Measurements from ENCODE around the gene CNTRL.
A peak's percentile ranks its signal among the peaks of the same experiment; 100 is the strongest.
"Not testable (repeated sequence)": the region's sequence is repeated elsewhere in the genome, so short reads cannot be mapped to it uniquely, and the experiment has no call there.

CNTRL gene

GRCh38 chr9:121074370-121075250 is at the start of gene CNTRL:
TSS of gene CNTRL (plus strand) at chr9:121074955. CDS start at chr9:121088327, 13,372 bp downstream.
- no peaks in the 10 kb centered on the region for H3K36me3 ChIP-seq (ENCODE audit: control insufficient read depth in 1 of 2, insufficient read depth in 2 of 2, low read length in 2 of 2)
- H3K9ac ChIP-seq (ENCODE audit: low read depth in 1 of 2, low read length in 2 of 2) = peak within 1 kb of the TSS; percentile 58 to 67
- peak within 1 kb of the TSS; percentile 57 for H3K27ac ChIP-seq (ENCODE audit: low read depth, low read length)
- no peaks in the 10 kb centered on the region for H3K9me3 ChIP-seq (ENCODE audit: control insufficient read depth in 1 of 2, low read length in 2 of 2)
- peaks cover 8 to 21% of the 10 kb centered on the region in 2 donors for H3K4me1 ChIP-seq (ENCODE audit: control insufficient read depth in 1 of 2, insufficient read depth in 2 of 2, low read length in 2 of 2)
- peak within 1 kb of the TSS; percentile 79 to 85 for H3K4me3 ChIP-seq (ENCODE audit: low read depth in 1 of 2, low read length in 2 of 2)
- no peaks in the 10 kb centered on the region for H3K27me3 ChIP-seq (ENCODE audit: control insufficient read depth in 1 of 2, insufficient read depth in 2 of 2, low read length in 2 of 2)

- Histone ChIP-seq H3K4me3 (ENCODE audit: low read depth in 1 of 2, low read length in 2 of 2) (no peak overlapping the region), H3K27ac (ENCODE audit: low read depth, low read length) (no peak overlapping the region), H3K27me3 (ENCODE audit: control insufficient read depth in 1 of 2, insufficient read depth in 2 of 2, low read length in 2 of 2) (no peaks in the 10 kb centered on the region), H3K4me1 (ENCODE audit: control insufficient read depth in 1 of 2, insufficient read depth in 2 of 2, low read length in 2 of 2) (peaks cover 12 to 13% of the 10 kb centered on the region in 2 donors), H3K36me3 (ENCODE audit: control insufficient read depth in 1 of 2, insufficient read depth in 2 of 2, low read length in 2 of 2) (no peaks in the 10 kb centered on the region), H3K9me3 (ENCODE audit: control insufficient read depth in 1 of 2, low read length in 2 of 2) (no peaks in the 10 kb centered on the region), H3K9ac (ENCODE audit: low read depth in 1 of 2, low read length in 2 of 2) (no peak overlapping the region)
Measured at GRCh38 chr9:121026260-121026691, 48.5 kb upstream of the CNTRL start.

GRCh38 chr9:121026768-121027167 is 48.0 kb upstream of the CNTRL start:
- H3K9me3 ChIP-seq (ENCODE audit: control insufficient read depth in 1 of 2, low read length in 2 of 2) = no peaks in the 10 kb centered on the region
- no peaks in the 10 kb centered on the region for H3K36me3 ChIP-seq (ENCODE audit: control insufficient read depth in 1 of 2, insufficient read depth in 2 of 2, low read length in 2 of 2)
- H3K4me3 ChIP-seq (ENCODE audit: low read depth in 1 of 2, low read length in 2 of 2) = no peak overlapping the region
- H3K27ac ChIP-seq (ENCODE audit: low read depth, low read length) = no peak overlapping the region
- peaks cover 12 to 13% of the 10 kb centered on the region in 2 donors for H3K4me1 ChIP-seq (ENCODE audit: control insufficient read depth in 1 of 2, insufficient read depth in 2 of 2, low read length in 2 of 2)
- H3K27me3 ChIP-seq (ENCODE audit: control insufficient read depth in 1 of 2, insufficient read depth in 2 of 2, low read length in 2 of 2) = no peaks in the 10 kb centered on the region
- no peak overlapping the region for H3K9ac ChIP-seq (ENCODE audit: low read depth in 1 of 2, low read length in 2 of 2)

GRCh38 chr9:121028285-121028684 is 46.5 kb upstream of the CNTRL start:
- H3K27ac ChIP-seq (ENCODE audit: low read depth, low read length); H3K4me3 ChIP-seq (ENCODE audit: low read depth in 1 of 2, low read length in 2 of 2); H3K36me3 ChIP-seq (ENCODE audit: control insufficient read depth in 1 of 2, insufficient read depth in 2 of 2, low read length in 2 of 2); H3K9ac ChIP-seq (ENCODE audit: low read depth in 1 of 2, low read length in 2 of 2); H3K9me3 ChIP-seq (ENCODE audit: control insufficient read depth in 1 of 2, low read length in 2 of 2); H3K27me3 ChIP-seq (ENCODE audit: control insufficient read depth in 1 of 2, insufficient read depth in 2 of 2, low read length in 2 of 2): not testable (repeated sequence)
- H3K4me1 ChIP-seq (ENCODE audit: control insufficient read depth in 1 of 2, insufficient read depth in 2 of 2, low read length in 2 of 2) = peaks cover 12 to 13% of the 10 kb centered on the region in 2 donors

GRCh38 chr9:121029469-121029868 is 45.3 kb upstream of the CNTRL start:
- Histone ChIP-seq H3K9ac (ENCODE audit: low read depth in 1 of 2, low read length in 2 of 2) (no peak overlapping the region), H3K27ac (ENCODE audit: low read depth, low read length) (no peak overlapping the region), H3K9me3 (ENCODE audit: control insufficient read depth in 1 of 2, low read length in 2 of 2) (no peaks in the 10 kb centered on the region), H3K27me3 (ENCODE audit: control insufficient read depth in 1 of 2, insufficient read depth in 2 of 2, low read length in 2 of 2) (no peaks in the 10 kb centered on the region), H3K4me3 (ENCODE audit: low read depth in 1 of 2, low read length in 2 of 2) (no peak overlapping the region), H3K36me3 (ENCODE audit: control insufficient read depth in 1 of 2, insufficient read depth in 2 of 2, low read length in 2 of 2) (no peaks in the 10 kb centered on the region), H3K4me1 (ENCODE audit: control insufficient read depth in 1 of 2, insufficient read depth in 2 of 2, low read length in 2 of 2) (peaks cover 13 to 17% of the 10 kb centered on the region in 2 donors)

GRCh38 chr9:121034529-121034928 is 40.2 kb upstream of the CNTRL start:
- Histone ChIP-seq H3K4me1 (ENCODE audit: control insufficient read depth in 1 of 2, insufficient read depth in 2 of 2, low read length in 2 of 2) (peaks cover 0 to 5% of the 10 kb centered on the region in 2 donors), H3K27me3 (ENCODE audit: control insufficient read depth in 1 of 2, insufficient read depth in 2 of 2, low read length in 2 of 2) (no peaks in the 10 kb centered on the region), H3K36me3 (ENCODE audit: control insufficient read depth in 1 of 2, insufficient read depth in 2 of 2, low read length in 2 of 2) (no peaks in the 10 kb centered on the region), H3K9me3 (ENCODE audit: control insufficient read depth in 1 of 2, low read length in 2 of 2) (no peaks in the 10 kb centered on the region), H3K27ac (ENCODE audit: low read depth, low read length) (no peak overlapping the region), H3K9ac (ENCODE audit: low read depth in 1 of 2, low read length in 2 of 2) (no peak overlapping the region), H3K4me3 (ENCODE audit: low read depth in 1 of 2, low read length in 2 of 2) (no peak overlapping the region)

- H3K4me1 ChIP-seq (ENCODE audit: control insufficient read depth in 1 of 2, insufficient read depth in 2 of 2, low read length in 2 of 2); H3K9me3 ChIP-seq (ENCODE audit: control insufficient read depth in 1 of 2, low read length in 2 of 2); H3K9ac ChIP-seq (ENCODE audit: low read depth in 1 of 2, low read length in 2 of 2); H3K4me3 ChIP-seq (ENCODE audit: low read depth in 1 of 2, low read length in 2 of 2); H3K27me3 ChIP-seq (ENCODE audit: control insufficient read depth in 1 of 2, insufficient read depth in 2 of 2, low read length in 2 of 2); H3K27ac ChIP-seq (ENCODE audit: low read depth, low read length); H3K36me3 ChIP-seq (ENCODE audit: control insufficient read depth in 1 of 2, insufficient read depth in 2 of 2, low read length in 2 of 2): not testable (repeated sequence)
Measured at GRCh38 chr9:121035717-121036116, 39.0 kb upstream of the CNTRL start.

GRCh38 chr9:121038362-121038761 is 36.4 kb upstream of the CNTRL start:
- H3K27ac ChIP-seq (ENCODE audit: low read depth, low read length) = no peak overlapping the region
- H3K27me3 ChIP-seq (ENCODE audit: control insufficient read depth in 1 of 2, insufficient read depth in 2 of 2, low read length in 2 of 2) = no peaks in the 10 kb centered on the region
- H3K36me3 ChIP-seq (ENCODE audit: control insufficient read depth in 1 of 2, insufficient read depth in 2 of 2, low read length in 2 of 2) = no peaks in the 10 kb centered on the region
- H3K4me3 ChIP-seq (ENCODE audit: low read depth in 1 of 2, low read length in 2 of 2) = no peak overlapping the region
- H3K4me1 ChIP-seq (ENCODE audit: control insufficient read depth in 1 of 2, insufficient read depth in 2 of 2, low read length in 2 of 2) = peaks cover 0 to 5% of the 10 kb centered on the region in 2 donors
- H3K9me3 ChIP-seq (ENCODE audit: control insufficient read depth in 1 of 2, low read length in 2 of 2) = no peaks in the 10 kb centered on the region
- H3K9ac ChIP-seq (ENCODE audit: low read depth in 1 of 2, low read length in 2 of 2) = no peak overlapping the region

- Histone ChIP-seq H3K4me1 (ENCODE audit: control insufficient read depth in 1 of 2, insufficient read depth in 2 of 2, low read length in 2 of 2) (peaks cover 0 to 5% of the 10 kb centered on the region in 2 donors), H3K36me3 (ENCODE audit: control insufficient read depth in 1 of 2, insufficient read depth in 2 of 2, low read length in 2 of 2) (no peaks in the 10 kb centered on the region), H3K4me3 (ENCODE audit: low read depth in 1 of 2, low read length in 2 of 2) (no peak overlapping the region), H3K27ac (ENCODE audit: low read depth, low read length) (no peak overlapping the region), H3K27me3 (ENCODE audit: control insufficient read depth in 1 of 2, insufficient read depth in 2 of 2, low read length in 2 of 2) (no peaks in the 10 kb centered on the region), H3K9ac (ENCODE audit: low read depth in 1 of 2, low read length in 2 of 2) (no peak overlapping the region), H3K9me3 (ENCODE audit: control insufficient read depth in 1 of 2, low read length in 2 of 2) (no peaks in the 10 kb centered on the region)
Measured at GRCh38 chr9:121038804-121039203, 36.0 kb upstream of the CNTRL start.

GRCh38 chr9:121048175-121048574 is 26.6 kb upstream of the CNTRL start:
- H3K4me3 ChIP-seq (ENCODE audit: low read depth in 1 of 2, low read length in 2 of 2) = no peak overlapping the region
- H3K27ac ChIP-seq (ENCODE audit: low read depth, low read length) = no peak overlapping the region
- no peak overlapping the region for H3K9ac ChIP-seq (ENCODE audit: low read depth in 1 of 2, low read length in 2 of 2)
- H3K9me3 ChIP-seq (ENCODE audit: control insufficient read depth in 1 of 2, low read length in 2 of 2) = no peaks in the 10 kb centered on the region
- H3K36me3 ChIP-seq (ENCODE audit: control insufficient read depth in 1 of 2, insufficient read depth in 2 of 2, low read length in 2 of 2) = no peaks in the 10 kb centered on the region
- H3K4me1 ChIP-seq (ENCODE audit: control insufficient read depth in 1 of 2, insufficient read depth in 2 of 2, low read length in 2 of 2) = peaks cover 3 to 4% of the 10 kb centered on the region in 2 donors
- no peaks in the 10 kb centered on the region for H3K27me3 ChIP-seq (ENCODE audit: control insufficient read depth in 1 of 2, insufficient read depth in 2 of 2, low read length in 2 of 2)
